Gastrocnemius medialis (tissue), 4 donors: ENCODE data around the gene RALGAPA1.

Experiments
- POLR2A ChIP-seq, 2 donors: fragments of 450-650 bp; IDR thresholded peaks; one replicate each; pipeline ENCODE4 v1.6.1; 2017; ENCODE audit warnings: antibody characterized with exemption in 2 of 2, mild to moderate bottlenecking in 2 of 2, moderate library complexity in 2 of 2
- TF ChIP-seq, protein P1 (sequence below), 5 experiments: fragments of 450-650 bp in 3 of 5; fragments of 200-600 bp in 2 of 5; sonication (generic) in 2 of 5; IDR thresholded peaks in 4 of 5; conservative IDR thresholded peaks in 1 of 5; 1 replicate in 4 of 5; 2 replicates in 1 of 5; pipeline ENCODE4 v1.5.1; 2016 to 2019; ENCODE audit warnings: antibody characterized with exemption in 5 of 5, mild to moderate bottlenecking in 3 of 5, moderate library complexity in 3 of 5

DNA sequence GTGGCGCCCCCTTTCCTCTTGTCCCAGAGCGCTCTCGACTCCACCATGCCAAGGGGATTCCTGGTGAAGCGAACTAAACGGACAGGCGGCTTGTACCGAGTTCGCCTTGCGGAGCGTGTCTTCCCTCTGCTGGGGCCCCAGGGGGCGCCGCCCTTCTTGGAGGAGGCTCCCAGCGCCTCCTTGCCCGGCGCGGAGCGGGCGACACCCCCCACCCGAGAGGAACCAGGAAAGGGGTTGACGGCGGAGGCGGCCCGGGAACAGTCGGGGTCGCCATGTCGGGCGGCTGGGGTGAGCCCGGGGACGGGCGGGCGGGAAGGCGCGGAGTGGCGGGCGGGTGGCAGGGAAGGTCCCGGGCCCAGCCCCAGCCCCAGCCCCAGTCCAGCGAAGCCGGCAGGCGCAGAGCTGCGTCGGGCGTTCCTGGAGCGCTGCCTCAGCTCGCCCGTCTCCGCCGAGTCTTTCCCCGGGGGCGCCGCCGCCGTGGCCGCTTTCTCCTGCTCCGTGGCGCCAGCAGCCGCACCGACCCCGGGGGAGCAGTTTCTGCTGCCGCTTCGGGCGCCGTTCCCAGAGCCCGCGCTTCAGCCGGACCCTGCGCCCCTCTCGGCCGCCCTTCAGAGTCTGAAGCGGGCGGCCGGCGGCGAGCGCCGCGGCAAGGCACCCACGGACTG, 274.8 kb downstream of the RALGAPA1 start:
- TF ChIP-seq POLR2A (IDR thresholded peaks at IDR 0.05) = no peak
- TF ChIP-seq, protein P1, sequence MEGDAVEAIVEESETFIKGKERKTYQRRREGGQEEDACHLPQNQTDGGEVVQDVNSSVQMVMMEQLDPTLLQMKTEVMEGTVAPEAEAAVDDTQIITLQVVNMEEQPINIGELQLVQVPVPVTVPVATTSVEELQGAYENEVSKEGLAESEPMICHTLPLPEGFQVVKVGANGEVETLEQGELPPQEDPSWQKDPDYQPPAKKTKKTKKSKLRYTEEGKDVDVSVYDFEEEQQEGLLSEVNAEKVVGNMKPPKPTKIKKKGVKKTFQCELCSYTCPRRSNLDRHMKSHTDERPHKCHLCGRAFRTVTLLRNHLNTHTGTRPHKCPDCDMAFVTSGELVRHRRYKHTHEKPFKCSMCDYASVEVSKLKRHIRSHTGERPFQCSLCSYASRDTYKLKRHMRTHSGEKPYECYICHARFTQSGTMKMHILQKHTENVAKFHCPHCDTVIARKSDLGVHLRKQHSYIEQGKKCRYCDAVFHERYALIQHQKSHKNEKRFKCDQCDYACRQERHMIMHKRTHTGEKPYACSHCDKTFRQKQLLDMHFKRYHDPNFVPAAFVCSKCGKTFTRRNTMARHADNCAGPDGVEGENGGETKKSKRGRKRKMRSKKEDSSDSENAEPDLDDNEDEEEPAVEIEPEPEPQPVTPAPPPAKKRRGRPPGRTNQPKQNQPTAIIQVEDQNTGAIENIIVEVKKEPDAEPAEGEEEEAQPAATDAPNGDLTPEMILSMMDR (IDR thresholded peaks at IDR 0.05 in 4 of 5, conservative IDR thresholded peaks at IDR 0.05 in 1 of 5) = no peak
